HepG2 (cell line): ENCODE data around the gene CISD3. TPM values are rescaled to one million over a fixed set of nuclear protein-coding genes. Genes with fewer than 3 reads are reported as not detected.

Source experiments
- DNMT1 ChIP-seq: sonication (generic); formaldehyde crosslinking; IDR thresholded peaks from 2 replicates; pipeline ENCODE4 v1.5.1; 2020; ENCODE audit warnings: mild to moderate bottlenecking, missing genetic modification reagents
- FOXC1 ChIP-seq: sonication (generic); formaldehyde crosslinking; IDR thresholded peaks from 2 replicates; pipeline ENCODE4 v1.8.0; 2022; ENCODE audit warnings: mild to moderate bottlenecking, missing genetic modification reagents, borderline replicate concordance
- HDAC1 ChIP-seq: sonication (generic); formaldehyde crosslinking; IDR thresholded peaks from 2 replicates; pipeline ENCODE4 v1.5.1; 2020; ENCODE audit warnings: mild to moderate bottlenecking, missing genetic modification reagents
- KDM5B ChIP-seq: sonication (generic); formaldehyde crosslinking; IDR thresholded peaks from 2 replicates; pipeline ENCODE4 v1.4.0; 2020; ENCODE audit warnings: missing genetic modification reagents, mild to moderate bottlenecking, borderline replicate concordance
- NCOA2 ChIP-seq: sonication (generic); formaldehyde crosslinking; IDR thresholded peaks from 2 replicates; pipeline ENCODE4 v1.8.0; 2022; ENCODE audit warnings: inconsistent platforms
- PHF8 ChIP-seq: sonication (generic); formaldehyde crosslinking; IDR thresholded peaks from 2 replicates; pipeline ENCODE4 v1.5.0; 2020; ENCODE audit warnings: missing genetic modification reagents
- STAG1 ChIP-seq: sonication (generic); formaldehyde crosslinking; IDR thresholded peaks from 2 replicates; pipeline ENCODE4 v1.4.0; 2020; ENCODE audit warnings: missing genetic modification reagents
- TAF1 ChIP-seq: sonication (generic); formaldehyde crosslinking; IDR thresholded peaks from 2 replicates; pipeline ENCODE4 v1.4.0; 2020; ENCODE audit warnings: missing genetic modification reagents
- TCF12 ChIP-seq, 2 experiments: fragments of 450-650 bp in 1 of 2; sonication (generic) in 1 of 2; formaldehyde crosslinking in 1 of 2; IDR thresholded peaks; 2 replicates each; pipeline versions ENCODE4 v1.6.1 to v1.8.0; 2017 to 2022; ENCODE audit warnings: antibody characterized with exemption in 1 of 2, mild to moderate bottlenecking in 1 of 2, missing genetic modification reagents in 1 of 2, moderate library complexity in 1 of 2
- TEAD3 ChIP-seq: optimal IDR thresholded peaks from 2 replicates; pipeline ENCODE3; 2016; ENCODE audit warnings: borderline replicate concordance
- ZNF230 ChIP-seq: sonication (generic); formaldehyde crosslinking; IDR thresholded peaks from 2 replicates; pipeline ENCODE4 v1.4.0; 2020; ENCODE audit warnings: mild to moderate bottlenecking, missing genetic modification reagents
- ZNF235 ChIP-seq: sonication (generic); formaldehyde crosslinking; IDR thresholded peaks from 2 replicates; pipeline ENCODE4 v1.8.1; 2023; ENCODE audit warnings: mild to moderate bottlenecking, missing genetic modification reagents, borderline replicate concordance
- ZNF317 ChIP-seq: sonication (generic); formaldehyde crosslinking; IDR thresholded peaks from 2 replicates; pipeline ENCODE4 v1.5.0; 2020; ENCODE audit warnings: mild to moderate bottlenecking, missing genetic modification reagents
- ZNF432 ChIP-seq: sonication (generic); formaldehyde crosslinking; IDR thresholded peaks from 2 replicates; pipeline ENCODE4 v1.5.0; 2020; ENCODE audit warnings: missing genetic modification reagents, mild to moderate bottlenecking, borderline replicate concordance
- ZNF557 ChIP-seq: sonication (generic); formaldehyde crosslinking; IDR thresholded peaks from 2 replicates; pipeline ENCODE4 v1.4.0; 2020; ENCODE audit warnings: missing genetic modification reagents
- ZNF609 ChIP-seq: sonication (generic); formaldehyde crosslinking; IDR thresholded peaks from 2 replicates; pipeline ENCODE4 v1.4.0; 2020; ENCODE audit warnings: mild to moderate bottlenecking, missing genetic modification reagents, borderline replicate concordance
- polyA plus RNA-seq, 8 experiments: library from polyadenylated mRNA; depleted of rRNA in 3 of 8; stranded (reverse) in 7 of 8; unstranded in 1 of 8; fragments of >200 nt; fragmentation: Illumina TruSeq in 4 of 8; extraction: Trizol in 4 of 8; gene quantifications; 2 replicates each; pipeline versions ENCODE4 v1.2.1 to v1.2.3, GENCODE V29; 2011 to 2016; ENCODE audit warnings: low read depth in 4 of 8, missing spikeins in 1 of 8, mixed read lengths in 1 of 8; ENCODE audit not compliant: insufficient read depth in 1 of 8
- total RNA-seq, 5 experiments: library from RNA; depleted of rRNA; stranded (reverse); fragments of >200 nt; fragmentation: Illumina TruSeq; extraction: Trizol; gene quantifications; 2 replicates each; pipeline ENCODE4 v1.2.3, GENCODE V29; 2016; ENCODE audit warnings: low read depth in 1 of 5
- TF ChIP-seq, protein P1 (sequence below): fragments of 450-650 bp; IDR thresholded peaks from 2 replicates; pipeline ENCODE4 v1.6.1; 2017; ENCODE audit warnings: mild to moderate bottlenecking
- TF ChIP-seq, protein P2 (sequence below): sonication (generic); IDR thresholded peaks from 2 replicates; pipeline ENCODE4 v1.6.1; 2016; ENCODE audit warnings: low read depth, borderline replicate concordance

CISD3 gene
- total and polyA plus RNA-seq, 2 of the 13 experiments (the other 11 are each of a cell fraction or from before 2014, with no cell fraction given), result 30.0 to 34.1 TPM

- TF ChIP-seq ZNF609 (CRISPR knock-in tag), result peak; percentile 65; the same call in 1 of the 2 replicates
- no peak for TF ChIP-seq ZNF432
- TF ChIP-seq KDM5B (CRISPR knock-in tag), result peak; percentile 43; the same call in 1 of the 2 replicates
- TF ChIP-seq ZNF557 (CRISPR knock-in tag), result no peak
- TF ChIP-seq TEAD3, result peak; percentile 13
- TF ChIP-seq FOXC1 (CRISPR knock-in tag), result peak; percentile 75; the same call in 1 of the 2 replicates
- TF ChIP-seq, protein P1, sequence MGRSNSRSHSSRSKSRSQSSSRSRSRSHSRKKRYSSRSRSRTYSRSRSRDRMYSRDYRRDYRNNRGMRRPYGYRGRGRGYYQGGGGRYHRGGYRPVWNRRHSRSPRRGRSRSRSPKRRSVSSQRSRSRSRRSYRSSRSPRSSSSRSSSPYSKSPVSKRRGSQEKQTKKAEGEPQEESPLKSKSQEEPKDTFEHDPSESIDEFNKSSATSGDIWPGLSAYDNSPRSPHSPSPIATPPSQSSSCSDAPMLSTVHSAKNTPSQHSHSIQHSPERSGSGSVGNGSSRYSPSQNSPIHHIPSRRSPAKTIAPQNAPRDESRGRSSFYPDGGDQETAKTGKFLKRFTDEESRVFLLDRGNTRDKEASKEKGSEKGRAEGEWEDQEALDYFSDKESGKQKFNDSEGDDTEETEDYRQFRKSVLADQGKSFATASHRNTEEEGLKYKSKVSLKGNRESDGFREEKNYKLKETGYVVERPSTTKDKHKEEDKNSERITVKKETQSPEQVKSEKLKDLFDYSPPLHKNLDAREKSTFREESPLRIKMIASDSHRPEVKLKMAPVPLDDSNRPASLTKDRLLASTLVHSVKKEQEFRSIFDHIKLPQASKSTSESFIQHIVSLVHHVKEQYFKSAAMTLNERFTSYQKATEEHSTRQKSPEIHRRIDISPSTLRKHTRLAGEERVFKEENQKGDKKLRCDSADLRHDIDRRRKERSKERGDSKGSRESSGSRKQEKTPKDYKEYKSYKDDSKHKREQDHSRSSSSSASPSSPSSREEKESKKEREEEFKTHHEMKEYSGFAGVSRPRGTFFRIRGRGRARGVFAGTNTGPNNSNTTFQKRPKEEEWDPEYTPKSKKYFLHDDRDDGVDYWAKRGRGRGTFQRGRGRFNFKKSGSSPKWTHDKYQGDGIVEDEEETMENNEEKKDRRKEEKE, result no peak
- TF ChIP-seq STAG1 (CRISPR knock-in tag), result no peak
- TF ChIP-seq ZNF235 (CRISPR knock-in tag), result no peak
- TF ChIP-seq TAF1 (CRISPR knock-in tag), result peak; percentile 52; the same call in 1 of the 2 replicates
- no peak for TF ChIP-seq TCF12 (IDR thresholded peaks at IDR 0.05)
- TF ChIP-seq TCF12 (CRISPR knock-in tag; IDR thresholded peaks at IDR 0.05), result peak; percentile 86
- TF ChIP-seq, protein P2, sequence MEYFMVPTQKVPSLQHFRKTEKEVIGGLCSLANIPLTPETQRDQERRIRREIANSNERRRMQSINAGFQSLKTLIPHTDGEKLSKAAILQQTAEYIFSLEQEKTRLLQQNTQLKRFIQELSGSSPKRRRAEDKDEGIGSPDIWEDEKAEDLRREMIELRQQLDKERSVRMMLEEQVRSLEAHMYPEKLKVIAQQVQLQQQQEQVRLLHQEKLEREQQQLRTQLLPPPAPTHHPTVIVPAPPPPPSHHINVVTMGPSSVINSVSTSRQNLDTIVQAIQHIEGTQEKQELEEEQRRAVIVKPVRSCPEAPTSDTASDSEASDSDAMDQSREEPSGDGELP, result no peak; the same call in 1 of the 2 replicates
- TF ChIP-seq ZNF317, result no peak
- peak; percentile 42; the same call in 1 of the 2 replicates for TF ChIP-seq ZNF230 (CRISPR knock-in tag)
- 0 out of 2 replicates have a peak, but pooled peaks have one; percentile 12 for TF ChIP-seq NCOA2 (CRISPR knock-in tag)
- peak; percentile 56; the same call in 1 of the 2 replicates for TF ChIP-seq HDAC1 (CRISPR knock-in tag)
- TF ChIP-seq PHF8, result peak; percentile 58
- no peak for TF ChIP-seq DNMT1 (CRISPR knock-in tag)
Measured at GRCh38 chr17:38705803-38706504, 24.2 kb upstream of the CISD3 start (continued).
